HG03520 (cell line): ENCODE measurements around the gene IDH1.
"Not testable (repeated sequence)": the region's sequence is repeated elsewhere in the genome, so short reads cannot be mapped to it uniquely, and the experiment has no call there.

Source experiments
- ATAC-seq: cut with Tn5 transposase; IDR thresholded peaks from one replicate; pipeline ENCODE4 v1.9.1; 2021; ENCODE audit warnings: mild to moderate bottlenecking, moderate library complexity; ENCODE audit not compliant: unreplicated experiment

IDH1 gene

DNA sequence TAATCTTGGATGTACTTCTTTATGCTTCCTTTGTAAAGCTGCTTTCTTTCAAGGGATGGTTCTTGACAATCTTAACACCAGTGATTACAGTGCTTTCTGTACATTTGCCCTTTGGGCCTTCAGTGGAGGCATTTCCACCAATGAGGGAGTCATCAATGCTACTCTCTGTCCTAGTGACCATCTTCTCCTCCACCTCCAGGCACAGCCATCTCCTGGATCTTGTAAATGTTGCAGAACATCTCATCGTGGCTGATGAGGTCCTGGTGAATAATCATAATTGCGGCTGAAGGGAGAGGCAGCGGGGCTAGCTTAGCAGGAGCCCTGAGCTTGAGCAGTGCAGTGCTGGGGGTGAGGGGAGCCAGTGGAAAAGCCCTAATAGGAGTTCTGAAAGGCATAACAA is 32.5 kb downstream of the IDH1 start:
- ATAC-seq: no peak

DNA sequence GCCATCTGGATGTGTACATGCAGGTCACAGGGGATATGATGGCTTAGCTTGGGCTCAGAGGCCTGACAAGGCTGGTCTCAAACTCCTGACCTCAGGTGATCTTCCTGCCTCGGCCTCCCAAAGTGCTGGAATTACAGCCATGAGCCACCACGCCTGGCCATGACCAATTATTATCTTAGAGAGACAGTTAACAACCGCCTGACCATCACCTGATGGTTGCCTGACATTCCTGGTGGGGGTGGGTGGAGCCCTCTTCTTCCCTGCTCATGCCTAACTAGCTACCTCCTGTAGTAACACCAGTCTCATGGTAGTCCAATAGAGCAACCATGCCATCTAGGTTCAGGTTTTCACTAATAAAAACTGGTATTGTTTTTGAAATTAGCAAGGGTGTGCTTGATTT is 33.0 kb downstream of the IDH1 start:
- ATAC-seq: not testable (repeated sequence)

DNA sequence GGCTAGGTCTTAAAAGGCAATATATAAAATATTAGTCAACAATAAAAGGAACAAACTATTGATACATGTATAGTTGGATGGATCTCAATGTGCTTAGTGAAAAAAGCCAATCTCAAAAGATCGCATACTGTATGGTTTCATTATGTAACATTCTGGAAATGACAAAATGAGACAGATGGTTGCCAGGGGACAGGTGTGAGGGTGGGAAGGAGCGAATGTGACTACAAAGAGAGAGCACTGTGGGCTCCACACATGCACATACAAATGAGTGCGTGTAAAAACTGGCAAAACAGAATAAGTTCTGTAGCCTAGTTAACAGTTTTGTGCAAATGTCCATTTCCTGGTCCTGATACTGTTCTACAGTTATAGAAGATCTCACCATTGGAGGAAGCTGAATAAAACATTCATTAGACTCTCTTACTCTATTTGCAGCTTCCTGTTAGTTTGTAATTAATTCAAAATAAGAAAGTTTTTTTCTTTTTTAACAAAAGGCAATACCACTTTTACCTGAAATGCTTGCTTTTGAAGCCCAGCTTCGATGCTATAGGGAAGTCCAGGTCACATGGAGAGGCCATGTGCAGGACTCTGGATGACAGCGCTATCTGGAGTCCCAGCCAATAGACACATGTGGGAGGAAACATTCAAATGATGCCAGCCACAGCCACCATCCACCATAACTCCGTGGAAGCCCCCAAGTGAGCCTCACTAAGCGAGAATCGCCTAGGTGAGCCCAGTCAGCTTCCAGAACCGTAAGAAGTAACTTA is 44.0 kb downstream of the IDH1 start:
- no peak for ATAC-seq

DNA sequence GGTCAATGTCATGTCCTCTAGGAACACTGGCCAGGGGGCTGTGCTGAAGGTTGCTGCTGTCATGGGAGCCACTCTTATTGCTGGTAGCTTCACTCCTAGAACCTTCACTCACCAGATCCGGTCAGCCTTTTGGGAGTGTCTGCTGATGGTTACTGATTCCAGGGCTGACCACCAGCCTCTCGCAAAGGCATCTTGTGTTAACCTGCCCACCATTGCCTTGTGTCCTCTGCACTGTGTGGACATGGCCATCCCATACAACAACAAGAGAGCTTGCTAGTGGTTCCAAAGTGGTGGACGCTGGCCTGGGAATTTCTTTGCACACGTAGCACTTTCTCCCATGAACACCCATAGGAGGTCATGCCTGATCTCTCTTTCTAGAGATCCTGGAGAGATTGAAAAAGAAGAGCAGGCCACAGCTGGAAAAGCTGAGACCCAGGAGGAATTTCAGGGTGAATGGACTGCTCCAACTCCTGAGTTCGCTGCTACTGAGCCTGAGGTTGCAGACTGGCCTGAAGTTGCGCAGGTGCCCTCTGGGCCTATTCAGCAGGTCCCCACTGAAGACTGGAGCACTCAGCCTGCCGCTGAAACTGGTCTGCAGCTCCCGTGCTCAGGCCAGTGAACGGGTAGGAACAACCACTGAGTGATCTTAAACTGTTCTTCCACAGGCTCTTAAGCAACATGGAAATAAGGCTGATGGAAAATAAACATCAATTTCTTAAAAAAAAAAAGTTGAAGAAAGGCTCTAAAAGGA is 46.4 kb downstream of the IDH1 start:
- no peak for ATAC-seq

DNA sequence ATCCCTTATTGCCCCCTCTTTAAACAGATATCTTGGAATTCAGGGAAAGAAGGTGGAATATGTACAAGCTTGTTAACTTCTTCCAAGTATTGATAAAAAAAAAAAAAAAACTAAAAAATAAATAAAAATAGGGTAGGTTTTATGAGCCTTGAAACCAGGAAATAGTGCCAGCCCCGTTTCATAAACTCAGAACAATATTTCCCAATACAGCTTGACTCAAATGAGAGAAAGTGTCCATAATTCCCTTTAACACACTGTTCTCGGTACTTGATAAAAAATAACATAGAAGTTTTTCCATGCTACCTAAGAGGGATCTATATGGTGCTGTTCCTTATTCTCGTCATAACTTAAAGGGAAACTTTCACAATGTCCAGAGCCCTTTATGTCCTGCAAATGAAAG is 47.1 kb downstream of the IDH1 start:
- no peak for ATAC-seq

DNA sequence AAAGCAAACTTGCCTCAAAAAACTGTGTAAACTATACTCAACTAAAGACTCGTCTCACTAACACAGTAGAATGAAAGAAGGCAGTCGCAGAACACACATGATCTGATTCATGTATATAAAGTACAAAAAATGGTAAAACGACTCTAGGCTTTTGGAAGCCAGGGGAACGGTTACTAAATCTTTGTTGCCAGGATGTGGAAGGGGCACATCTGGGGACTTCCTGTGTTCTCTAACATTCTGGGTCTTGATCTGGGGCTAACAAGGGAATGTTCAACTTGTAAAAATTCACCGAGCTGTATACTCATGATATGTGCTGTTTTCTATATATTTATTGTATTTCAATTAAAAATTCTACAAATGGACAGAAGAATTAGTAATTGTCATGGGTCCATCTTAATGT is 50.7 kb downstream of the IDH1 start:
- no peak for ATAC-seq

DNA sequence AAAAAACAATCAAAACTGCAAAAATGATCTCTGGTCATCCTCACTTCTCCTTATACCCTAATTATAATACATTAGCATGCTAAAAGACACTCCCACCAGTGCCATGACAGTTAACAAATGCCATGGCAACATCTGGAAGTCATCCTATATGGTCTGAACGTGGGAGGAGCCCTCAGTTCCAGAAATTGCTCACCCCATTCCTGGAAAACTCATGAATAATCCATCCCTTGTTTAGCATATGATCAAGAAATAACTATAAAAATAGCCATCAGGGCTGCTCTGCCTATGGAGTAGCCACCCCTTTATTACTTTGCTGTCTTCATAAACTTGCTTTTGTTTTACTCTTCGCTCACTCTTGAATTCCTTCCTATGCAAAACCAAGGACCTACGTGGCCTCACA is 59.3 kb downstream of the IDH1 start:
- no peak for ATAC-seq

DNA sequence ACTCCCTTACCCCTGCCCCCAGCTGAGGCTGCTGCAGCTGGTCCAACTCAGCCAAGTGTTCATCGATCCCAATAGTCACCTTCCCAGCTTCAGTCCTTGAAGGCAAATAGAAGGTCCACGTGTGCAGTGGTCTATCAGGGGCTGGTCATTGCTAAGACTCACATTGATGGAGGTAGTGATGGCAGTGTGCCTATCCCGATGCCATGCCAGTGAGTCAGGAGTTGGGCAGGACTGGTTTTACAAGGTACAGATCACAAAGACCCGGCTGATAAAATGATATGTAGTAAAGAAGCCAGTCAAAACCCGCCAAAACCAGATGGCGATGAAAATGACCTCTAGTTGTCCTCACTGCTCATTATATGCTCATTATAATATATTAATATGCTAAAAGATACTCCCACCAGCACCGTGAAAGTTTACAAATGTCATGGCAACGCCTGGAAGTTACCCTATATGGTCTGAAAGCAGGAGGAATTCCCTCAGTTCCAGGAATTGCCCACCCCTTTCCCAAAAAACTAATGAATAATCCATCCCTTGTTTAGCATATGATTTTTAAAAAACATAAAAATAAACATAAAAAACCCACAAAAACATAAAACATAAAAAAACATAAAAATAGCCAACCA is 62.1 kb downstream of the IDH1 start:
- ATAC-seq: no peak

DNA sequence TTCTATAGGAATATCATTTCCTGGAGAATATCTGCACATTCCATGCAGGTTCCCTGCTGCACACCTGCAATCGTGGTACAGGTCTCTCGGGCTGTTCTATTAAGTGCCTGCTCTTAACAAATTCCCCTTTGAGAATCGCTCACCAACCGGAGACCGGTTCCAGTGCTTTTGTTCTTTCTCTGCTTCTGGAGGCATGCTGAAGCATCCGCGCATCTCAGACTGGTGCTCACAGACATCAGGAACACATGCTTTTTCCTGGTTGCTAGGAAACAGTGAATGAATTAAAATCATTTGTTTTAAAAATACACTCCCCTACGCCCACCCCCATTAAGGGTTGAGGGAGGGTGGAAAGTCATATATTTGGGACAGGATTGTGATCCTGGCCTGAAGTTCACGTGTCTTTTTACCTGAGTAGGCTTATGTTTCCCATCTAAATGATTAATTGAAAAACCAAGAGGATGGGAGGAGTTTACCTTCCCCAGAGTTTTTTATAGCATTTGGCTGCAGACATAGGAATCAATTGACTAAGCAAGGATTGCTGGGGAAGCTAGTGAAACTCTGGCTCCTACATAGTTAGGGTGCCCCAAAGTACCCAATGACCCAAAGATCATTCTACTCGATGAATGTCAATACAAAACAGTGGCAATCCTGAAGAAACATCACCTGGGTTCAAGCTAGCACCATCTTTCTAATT is 64.9 kb downstream of the IDH1 start, which contains the start of gene C2orf80:
Gene C2orf80, minus strand, starts transcription at position 221 of the 694 bp plus-strand sequence. CDS start 3,044 bp downstream, outside the sequence.
- ATAC-seq: no peak

DNA sequence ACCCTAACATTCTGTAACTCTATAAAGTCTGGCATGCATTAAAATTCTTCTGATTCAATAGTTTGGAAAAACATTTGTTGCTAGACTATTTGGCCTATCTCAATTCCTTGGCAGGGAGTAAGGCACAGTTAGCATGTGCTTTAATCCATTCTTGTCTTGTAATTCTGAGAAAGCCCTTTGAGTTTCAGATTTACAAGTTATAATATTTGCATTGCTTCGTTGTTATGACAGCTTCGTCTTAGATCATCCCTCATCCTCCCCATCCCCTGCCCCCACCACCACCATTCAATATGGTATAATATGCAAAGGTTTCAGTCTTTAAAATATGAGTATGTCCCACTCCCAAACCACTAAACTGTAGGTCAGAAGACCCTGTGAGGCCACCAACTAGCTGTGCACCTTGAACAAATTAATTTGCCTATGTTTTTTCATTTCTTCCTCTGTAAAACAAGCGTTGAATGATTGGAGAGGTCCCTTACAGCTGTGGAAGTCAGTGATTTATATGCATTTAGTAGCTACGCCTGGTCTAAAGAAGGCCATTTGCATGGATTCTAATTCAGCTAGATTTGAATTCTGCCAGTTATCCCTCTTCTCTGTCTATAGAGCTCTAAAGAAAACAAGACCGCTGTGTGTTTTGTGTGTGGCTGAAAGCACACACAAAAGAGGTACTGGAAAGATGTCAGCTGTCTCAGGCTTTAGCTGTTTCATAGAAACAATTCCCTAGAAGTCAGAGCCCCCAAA is 65.6 kb downstream of the IDH1 start:
- no peak for ATAC-seq

DNA sequence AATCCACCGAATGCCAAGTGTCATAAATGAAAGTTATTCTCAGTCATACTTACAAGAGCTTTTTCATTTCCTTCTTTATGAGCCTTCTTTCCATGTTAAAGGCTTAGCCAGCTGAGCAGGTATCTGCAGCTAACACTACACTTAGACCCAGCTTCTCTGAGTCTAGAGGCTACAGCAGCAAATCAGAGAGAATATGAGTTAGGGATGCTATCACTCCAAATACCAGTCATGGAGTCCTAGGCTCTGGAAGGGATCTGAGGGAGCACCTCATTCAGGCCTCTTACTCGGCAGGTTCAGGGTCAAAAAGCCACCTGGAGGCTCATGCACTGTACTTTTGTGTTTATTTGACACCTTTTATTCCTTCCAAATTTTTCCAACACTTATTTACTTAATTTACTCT is 68.0 kb downstream of the IDH1 start:
- no peak for ATAC-seq

DNA sequence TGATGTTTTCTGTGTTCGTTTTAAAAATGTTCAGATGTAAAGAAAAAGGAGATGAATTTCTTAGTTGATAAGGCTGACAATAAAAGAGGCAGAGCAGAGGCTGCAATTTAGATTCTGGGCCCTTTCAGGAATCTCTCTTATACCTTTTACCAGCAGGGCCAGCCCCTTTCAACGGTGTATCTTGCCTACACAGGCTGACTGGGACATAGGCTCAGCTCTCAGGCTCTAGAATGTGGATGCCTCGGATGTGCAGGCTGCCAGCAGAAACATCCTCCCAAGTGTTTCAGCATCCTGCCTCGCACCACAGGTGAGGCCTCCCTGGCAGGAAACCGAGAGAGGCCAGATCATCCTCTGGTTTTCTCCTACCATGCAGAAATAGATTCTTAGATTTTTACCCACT is 68.4 kb downstream of the IDH1 start:
- no peak for ATAC-seq
